Fibroblast of lung (primary cell): ENCODE measurements around the gene ECEL1.

Source experiments
- CTCF ChIP-seq, 2 donors: IDR thresholded peaks in 1 of 2; conservative IDR thresholded peaks in 1 of 2; 1 replicate in 1 of 2; 2 replicates in 1 of 2; pipeline ENCODE4 v1.5.1; 2011 to 2012; ENCODE audit warnings: low read length in 2 of 2, control low read depth in 1 of 2, inconsistent platforms in 1 of 2, low read depth in 1 of 2, mild to moderate bottlenecking in 1 of 2
- EZH2 ChIP-seq: IDR thresholded peaks from 2 replicates; pipeline ENCODE4 v1.5.1; 2012; ENCODE audit warnings: low read length, control low read depth, mild to moderate bottlenecking; ENCODE audit errors: missing control alignments

- TF ChIP-seq CTCF (conservative IDR thresholded peaks at IDR 0.05 in 1 of 2, IDR thresholded peaks at IDR 0.05 in 1 of 2; ENCODE audit: low read depth in 1 of 2, low read length in 2 of 2) (no peak), EZH2 (no peak)
These were observed 2.8 kb downstream of the ECEL1 start for GRCh38 chr2:232484628-232485347.
